ENCODE results near the gene ALPK3.

ALPK3 gene

GRCh38 chr15:84799511-84800187 is 17.5 kb upstream of the ALPK3 start:
- DNase-seq, result no peak

- DNase-seq, result no peak
Measured at GRCh38 chr15:84800365-84800806, 16.8 kb upstream of the ALPK3 start.

GRCh38 chr15:84804005-84804900 is 12.9 kb upstream of the ALPK3 start:
- no peak for DNase-seq

GRCh38 chr15:84805221-84805620 is 11.9 kb upstream of the ALPK3 start:
- DNase-seq, result no peak

GRCh38 chr15:84807228-84807627 is 9.9 kb upstream of the ALPK3 start:
- DNase-seq, result no peak

- no peak for DNase-seq
Measured at GRCh38 chr15:84810073-84810840, 6.9 kb upstream of the ALPK3 start.

GRCh38 chr15:84811151-84811550 is 6.0 kb upstream of the ALPK3 start:
- no peak for DNase-seq

GRCh38 chr15:84811828-84812227 is 5.3 kb upstream of the ALPK3 start:
- DNase-seq, result no peak

GRCh38 chr15:84812842-84813241 is 4.3 kb upstream of the ALPK3 start:
- DNase-seq, result no peak

- DNase-seq, result no peak
Measured at GRCh38 chr15:84813435-84813834, 3.7 kb upstream of the ALPK3 start.

GRCh38 chr15:84813931-84814330 is 3.2 kb upstream of the ALPK3 start:
- DNase-seq, result no peak

GRCh38 chr15:84814916-84815315 is 2.2 kb upstream of the ALPK3 start:
- no peak for DNase-seq

GRCh38 chr15:84817466-84818081 is 418 bp downstream of the ALPK3 start:
- no peak for DNase-seq

- peak; percentile 32 for DNase-seq
Measured at GRCh38 chr15:84818261-84819131, 1.3 kb downstream of the ALPK3 start.

GRCh38 chr15:84819291-84819768 is 2.2 kb downstream of the ALPK3 start:
- no peak for DNase-seq

- no peak for DNase-seq
Measured at GRCh38 chr15:84819791-84820190, 2.6 kb downstream of the ALPK3 start.

- no peak for DNase-seq
Measured at GRCh38 chr15:84821501-84822021, 4.4 kb downstream of the ALPK3 start.

GRCh38 chr15:84822653-84823281 is 5.6 kb downstream of the ALPK3 start:
- no peak for DNase-seq

- DNase-seq, result no peak
Measured at GRCh38 chr15:84823282-84823878, 6.2 kb downstream of the ALPK3 start.

- no peak for DNase-seq
Measured at GRCh38 chr15:84824260-84825007, 7.3 kb downstream of the ALPK3 start.

All from fibroblast of skin of right biceps (primary cell).